Measurements from ENCODE around the gene ARMS2.

- TF ChIP-seq POLR2AphosphoS5 (IDR thresholded peaks at IDR 0.05) (no peak), CTCF (IDR thresholded peaks at IDR 0.05) (no peak)
Observed at GRCh38 chr10:122494173-122494820, 39.8 kb downstream of the ARMS2 start.
